GM19025 (cell line): Measurements from ENCODE around the gene CCDC83.
"Not testable (repeated sequence)": the region's sequence is repeated elsewhere in the genome, so short reads cannot be mapped to it uniquely, and the experiment has no call there.

Experiments used
- ATAC-seq: cut with Tn5 transposase; IDR thresholded peaks from one replicate; pipeline ENCODE4 v1.9.1; 2021; ENCODE audit warnings: mild to moderate bottlenecking, low read depth, moderate library complexity; ENCODE audit not compliant: unreplicated experiment

Gene CCDC83

DNA sequence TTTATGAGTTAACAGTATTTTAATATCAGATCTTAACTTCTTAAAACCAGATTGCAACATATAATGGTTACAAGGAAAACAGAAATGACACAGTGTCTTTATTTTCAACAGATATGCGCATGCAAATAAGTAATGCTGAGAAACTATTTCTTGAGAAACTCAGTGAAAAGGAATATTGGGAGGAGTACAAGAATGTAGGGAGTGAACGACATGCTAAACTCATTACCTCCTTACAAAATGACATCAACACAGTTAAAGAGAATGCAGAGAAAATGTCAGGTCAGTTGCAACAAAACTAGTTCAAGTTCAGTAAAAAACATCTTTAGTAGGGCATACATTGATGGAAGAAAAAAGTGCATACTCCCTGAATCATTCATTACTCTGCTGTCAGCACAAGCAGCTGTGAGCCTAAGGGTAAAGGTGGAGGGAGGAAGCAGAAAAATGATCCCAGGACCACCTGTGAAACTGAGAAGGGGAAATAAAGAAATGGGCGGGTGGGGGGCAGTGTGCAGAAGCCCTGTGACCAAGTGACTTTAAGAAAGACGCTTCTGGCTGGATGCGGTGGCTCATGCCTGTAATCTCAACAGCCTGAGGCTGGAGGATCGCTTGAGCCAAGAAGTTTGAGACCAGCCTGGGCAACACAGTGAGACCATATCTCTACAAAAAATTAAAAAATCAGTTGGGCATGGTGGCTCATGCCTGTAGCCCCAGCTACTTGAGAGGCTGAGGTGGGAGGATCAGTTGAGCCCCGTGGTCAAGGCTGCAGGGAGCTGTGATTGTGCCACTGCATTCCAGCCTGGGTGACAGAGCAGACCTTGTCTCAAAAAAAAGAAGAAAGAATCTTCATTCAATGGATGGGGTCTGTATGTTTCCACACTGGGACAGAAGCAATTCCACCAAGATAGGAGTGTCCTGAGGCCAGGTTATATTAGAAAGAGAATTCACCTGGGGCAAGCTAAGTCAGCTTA lies 31.2 kb downstream of the CCDC83 start:
- no peak for ATAC-seq

GRCh38 chr11:85889108-85889507 lies 33.9 kb downstream of the CCDC83 start:
- no peak for ATAC-seq

- no peak for ATAC-seq
These were observed 34.7 kb downstream of the CCDC83 start for GRCh38 chr11:85889676-85890579.

GRCh38 chr11:85893395-85893794 lies 38.2 kb downstream of the CCDC83 start:
- ATAC-seq: no peak

DNA sequence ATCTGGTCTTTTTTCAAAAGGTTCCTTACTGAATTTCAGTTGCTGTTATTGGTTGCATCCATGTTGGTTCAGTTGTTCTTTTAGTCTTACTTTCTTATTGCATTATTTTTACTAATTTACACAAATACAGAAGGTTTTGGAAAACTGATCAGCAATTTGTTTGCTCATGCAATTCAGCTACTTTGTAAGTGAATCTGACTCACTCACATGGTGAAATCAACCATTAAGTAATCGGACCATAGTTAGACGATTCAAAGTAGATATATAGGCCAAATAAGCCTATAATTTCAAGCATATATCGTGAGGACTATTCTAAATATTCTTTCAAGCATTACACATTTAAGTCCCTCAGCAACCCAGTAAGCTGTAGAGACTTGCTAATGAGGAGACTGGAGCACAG lies 41.7 kb downstream of the CCDC83 start:
- no peak for ATAC-seq

- no peak for ATAC-seq
These were observed 43.3 kb downstream of the CCDC83 start for GRCh38 chr11:85898456-85898855.

DNA sequence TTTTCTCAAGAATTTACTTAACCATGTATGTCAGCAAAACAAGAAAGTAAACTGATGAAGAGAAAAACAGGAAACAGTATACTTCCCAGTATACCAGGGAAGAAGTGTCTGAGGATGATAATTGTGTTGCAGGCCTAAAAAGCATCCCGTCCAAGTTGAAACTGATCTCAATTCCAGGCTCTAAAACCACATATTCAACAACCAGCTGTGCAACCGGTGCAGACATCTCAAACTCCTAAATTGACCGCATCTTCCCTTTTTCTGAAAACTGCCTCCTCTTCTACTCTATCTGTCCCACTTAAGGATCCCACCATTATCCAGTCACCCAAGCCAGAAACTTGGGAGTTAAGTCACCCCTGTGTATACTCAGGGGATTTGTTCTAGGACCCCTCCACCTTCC lies 47.2 kb downstream of the CCDC83 start:
- no peak for ATAC-seq

GRCh38 chr11:85903406-85903805 lies 48.2 kb downstream of the CCDC83 start:
- no peak for ATAC-seq

DNA sequence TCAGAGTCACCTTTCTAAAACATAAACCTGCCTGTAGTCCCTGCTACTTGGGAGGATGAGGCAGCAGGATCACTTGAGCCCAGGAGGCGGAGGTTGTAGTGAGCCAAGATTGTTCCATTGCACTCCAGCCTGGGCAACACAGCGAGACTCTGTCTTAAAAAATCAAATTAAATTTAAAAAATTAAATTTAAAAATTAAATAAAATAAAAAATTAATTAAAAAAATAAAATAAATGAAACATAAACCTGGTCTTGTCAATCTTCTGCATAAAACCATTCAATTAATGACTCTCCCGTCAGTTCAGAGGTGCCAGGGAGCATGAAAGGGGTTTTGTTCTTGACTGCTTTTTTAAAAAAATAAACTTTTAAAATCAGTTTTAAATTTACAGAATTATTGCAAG lies 48.6 kb downstream of the CCDC83 start:
- no peak for ATAC-seq

GRCh38 chr11:85912414-85912813 lies 57.2 kb downstream of the CCDC83 start:
- ATAC-seq: no peak

DNA sequence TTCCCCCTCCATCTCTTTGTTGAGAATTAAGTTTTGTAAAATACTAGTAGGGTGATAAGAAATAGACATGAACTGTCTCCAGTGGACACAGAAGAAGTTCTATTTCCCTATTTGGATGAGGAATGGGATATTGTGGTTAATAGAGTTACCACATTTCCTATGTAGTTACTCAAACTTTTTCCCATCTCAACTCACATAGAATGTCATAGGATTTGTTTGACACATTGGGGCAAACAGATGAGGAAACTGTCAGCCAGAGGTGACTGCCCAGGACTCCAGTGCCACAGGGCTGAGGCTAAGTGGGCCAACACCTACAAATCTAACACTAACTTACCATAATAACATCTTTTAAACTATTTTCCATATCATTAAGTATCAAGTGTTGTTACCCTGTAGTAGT lies 58.3 kb downstream of the CCDC83 start:
- ATAC-seq: no peak

- ATAC-seq: no peak
These were observed 59.2 kb downstream of the CCDC83 start for GRCh38 chr11:85914425-85914824.

GRCh38 chr11:85918910-85919794 lies 64.0 kb downstream of the CCDC83 start:
- no peak for ATAC-seq

DNA sequence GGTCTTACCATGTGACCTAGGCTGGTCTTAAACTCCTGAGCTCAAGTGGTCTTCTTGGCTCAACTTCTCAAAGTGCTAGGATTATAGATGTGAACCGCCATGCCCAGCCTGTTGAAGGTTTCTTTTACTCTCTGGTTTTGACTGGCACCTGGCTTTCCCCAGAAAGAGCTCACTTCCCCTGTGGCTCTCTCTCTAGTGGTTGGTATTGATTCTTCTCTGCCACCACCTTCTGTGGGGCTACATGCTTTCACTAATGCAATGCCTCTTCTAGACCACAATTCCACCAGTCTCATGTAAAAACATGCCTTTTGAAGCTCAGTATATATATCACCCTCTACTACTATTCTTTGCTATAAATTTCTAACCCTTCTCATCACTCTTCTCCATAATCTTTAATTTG lies 67.2 kb downstream of the CCDC83 start:
- ATAC-seq: peak; percentile 84

DNA sequence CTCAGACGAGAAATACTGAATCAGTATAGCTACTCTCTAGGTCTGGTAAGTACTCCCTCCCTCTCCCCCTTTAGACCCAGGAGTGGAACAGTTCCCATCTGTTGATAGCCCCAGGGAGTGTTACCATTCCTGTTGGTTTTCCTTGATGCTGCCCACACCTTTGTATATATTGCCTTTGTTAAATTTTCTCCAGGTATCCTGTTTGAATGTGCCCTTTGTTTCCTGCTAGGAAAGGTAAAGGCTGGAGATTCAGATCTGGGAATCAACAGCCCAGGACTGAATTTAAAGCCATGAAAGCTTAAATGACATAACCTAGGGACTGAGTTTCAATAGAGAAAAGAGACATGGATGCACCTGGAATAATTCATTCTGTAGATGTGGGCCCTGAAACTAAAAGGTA lies 68.3 kb downstream of the CCDC83 start:
- no peak for ATAC-seq

GRCh38 chr11:85926653-85927214 lies 71.6 kb downstream of the CCDC83 start:
- ATAC-seq: not testable (repeated sequence)

DNA sequence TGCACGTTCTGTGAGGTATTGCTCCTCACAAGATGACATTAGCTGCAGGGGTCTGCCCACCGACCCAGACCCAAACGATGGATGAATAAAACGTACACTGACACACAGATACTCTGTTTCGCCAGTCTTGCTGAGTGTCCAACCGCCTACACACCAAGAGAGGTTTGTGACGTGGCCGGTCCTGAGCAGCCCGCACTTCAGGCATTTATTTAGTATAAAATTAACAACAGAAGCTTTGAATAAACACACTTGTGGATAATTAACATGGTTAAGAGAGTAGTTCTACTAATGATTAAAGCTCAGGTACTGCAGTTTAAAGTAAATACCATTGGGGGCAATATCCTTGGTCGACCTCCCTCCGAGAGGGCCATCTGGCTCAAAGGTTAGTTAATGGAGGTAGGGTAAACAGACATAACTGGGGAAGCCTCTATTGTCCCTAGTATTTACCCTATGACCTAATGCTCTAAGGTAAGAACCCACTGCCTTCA lies 75.7 kb downstream of the CCDC83 start:
- ATAC-seq: no peak

- no peak for ATAC-seq
These were observed 79.5 kb downstream of the CCDC83 start for GRCh38 chr11:85934596-85935169.

DNA sequence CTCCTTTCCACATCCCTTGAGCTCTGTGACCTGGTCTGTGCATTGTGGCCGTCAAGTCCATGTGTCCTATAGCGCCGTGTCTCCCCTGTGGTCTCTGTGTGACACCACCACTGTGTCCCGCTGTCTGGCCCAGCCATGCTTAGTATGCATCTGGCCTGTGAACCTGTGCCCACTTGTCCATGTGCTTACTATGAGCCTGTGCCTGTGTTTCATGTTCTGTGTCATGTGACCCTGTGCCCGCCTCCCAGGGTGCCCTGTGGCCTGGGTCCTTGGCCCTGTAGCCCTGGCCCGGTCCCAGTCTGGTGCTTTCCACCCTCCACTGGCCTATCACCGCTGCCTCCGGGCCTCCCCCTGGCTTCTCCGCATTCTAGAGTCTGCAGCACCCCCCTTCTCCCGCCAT lies 80.6 kb downstream of the CCDC83 start:
- ATAC-seq: no peak
